ENCODE measurements around the gene POU2F3.

DNA sequence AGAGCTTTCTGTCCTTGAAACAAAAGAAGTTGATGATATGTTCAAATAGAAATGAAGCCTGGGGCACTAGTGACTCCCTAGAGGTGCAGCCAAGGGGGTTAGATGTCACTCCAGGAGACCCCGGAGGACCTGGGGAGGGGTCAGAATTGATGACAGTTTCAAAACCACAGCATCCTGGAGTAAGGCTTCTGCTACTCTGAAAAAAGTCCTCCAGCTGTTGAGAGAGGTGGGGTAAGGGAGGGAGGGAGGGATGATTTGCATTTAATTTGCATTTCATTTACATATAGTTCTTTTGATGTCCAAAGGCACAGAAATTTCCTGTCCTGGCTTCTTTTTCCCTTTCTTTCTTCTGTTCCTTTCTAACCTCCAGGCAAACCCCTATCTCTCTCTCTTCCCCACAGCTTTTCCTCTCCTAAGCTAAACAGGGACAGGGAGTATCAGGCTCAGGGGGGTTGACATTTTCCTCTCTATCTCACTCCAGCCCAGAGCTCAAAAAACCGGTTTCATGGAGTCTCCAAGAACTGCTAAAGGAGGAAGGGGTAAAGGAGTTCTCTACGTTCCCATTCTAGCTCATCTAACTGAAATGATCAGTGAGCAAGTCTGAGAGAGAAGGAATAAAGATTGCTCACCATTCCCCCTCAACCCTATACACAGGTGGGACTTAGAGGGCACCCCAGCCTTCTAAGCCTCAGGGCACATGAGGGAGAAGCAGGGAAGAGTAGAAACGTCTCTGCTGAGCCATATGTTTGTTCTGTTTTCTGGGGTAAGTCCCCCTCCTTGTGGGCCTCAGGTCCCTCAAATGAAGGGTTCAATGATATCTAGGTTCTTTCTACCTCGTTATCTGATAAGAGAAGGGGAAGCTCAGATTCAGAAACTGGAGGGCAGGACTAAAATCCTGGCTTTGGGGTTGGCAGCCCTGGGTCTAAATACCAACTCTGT, 3.5 kb upstream of the POU2F3 start:
- TF ChIP-seq, protein P1, sequence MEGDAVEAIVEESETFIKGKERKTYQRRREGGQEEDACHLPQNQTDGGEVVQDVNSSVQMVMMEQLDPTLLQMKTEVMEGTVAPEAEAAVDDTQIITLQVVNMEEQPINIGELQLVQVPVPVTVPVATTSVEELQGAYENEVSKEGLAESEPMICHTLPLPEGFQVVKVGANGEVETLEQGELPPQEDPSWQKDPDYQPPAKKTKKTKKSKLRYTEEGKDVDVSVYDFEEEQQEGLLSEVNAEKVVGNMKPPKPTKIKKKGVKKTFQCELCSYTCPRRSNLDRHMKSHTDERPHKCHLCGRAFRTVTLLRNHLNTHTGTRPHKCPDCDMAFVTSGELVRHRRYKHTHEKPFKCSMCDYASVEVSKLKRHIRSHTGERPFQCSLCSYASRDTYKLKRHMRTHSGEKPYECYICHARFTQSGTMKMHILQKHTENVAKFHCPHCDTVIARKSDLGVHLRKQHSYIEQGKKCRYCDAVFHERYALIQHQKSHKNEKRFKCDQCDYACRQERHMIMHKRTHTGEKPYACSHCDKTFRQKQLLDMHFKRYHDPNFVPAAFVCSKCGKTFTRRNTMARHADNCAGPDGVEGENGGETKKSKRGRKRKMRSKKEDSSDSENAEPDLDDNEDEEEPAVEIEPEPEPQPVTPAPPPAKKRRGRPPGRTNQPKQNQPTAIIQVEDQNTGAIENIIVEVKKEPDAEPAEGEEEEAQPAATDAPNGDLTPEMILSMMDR (IDR thresholded peaks at IDR 0.05): no peak
- TF ChIP-seq POLR2A (IDR thresholded peaks at IDR 0.05): peak in 2 of 3 donors; percentile 30 to 51

Measured in body of pancreas (tissue), 4 donors.